LNCAP (cell line): Measurements from ENCODE around the gene CLPSL1.
A peak's percentile ranks its signal among the peaks of the same experiment; 100 is the strongest.

Source experiments
- TF ChIP-seq, protein P1 (sequence below): fragments of 450-650 bp; IDR thresholded peaks from 2 replicates; pipeline ENCODE4 v1.5.1; 2017; ENCODE audit warnings: mild to moderate bottlenecking

CLPSL1 gene, protein sequence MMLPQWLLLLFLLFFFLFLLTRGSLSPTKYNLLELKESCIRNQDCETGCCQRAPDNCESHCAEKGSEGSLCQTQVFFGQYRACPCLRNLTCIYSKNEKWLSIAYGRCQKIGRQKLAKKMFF

DNA sequence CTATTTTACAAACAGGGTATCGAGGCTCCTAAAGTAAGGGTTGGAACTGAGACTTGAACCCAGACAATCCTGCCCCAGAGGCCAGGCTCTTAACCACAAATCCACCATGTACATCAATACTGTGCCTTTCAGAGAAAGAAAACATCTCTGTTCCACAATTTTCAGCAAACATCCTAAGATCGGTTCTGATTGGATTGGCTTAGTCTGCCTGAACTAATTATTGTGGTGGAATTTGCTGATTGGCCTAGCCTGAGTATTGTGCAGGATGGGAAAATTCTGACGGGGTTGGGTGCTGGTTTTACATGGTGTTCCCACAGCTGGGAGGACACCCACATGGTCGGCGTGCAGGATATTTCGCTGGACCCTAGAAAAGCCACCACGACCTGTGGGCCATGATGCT lies at the start of gene CLPSL1:
TSS of gene CLPSL1 (plus strand) at position 301 of the 400 bp plus-strand sequence. CDS start at position 393, 92 bp downstream.
- TF ChIP-seq, protein P1, sequence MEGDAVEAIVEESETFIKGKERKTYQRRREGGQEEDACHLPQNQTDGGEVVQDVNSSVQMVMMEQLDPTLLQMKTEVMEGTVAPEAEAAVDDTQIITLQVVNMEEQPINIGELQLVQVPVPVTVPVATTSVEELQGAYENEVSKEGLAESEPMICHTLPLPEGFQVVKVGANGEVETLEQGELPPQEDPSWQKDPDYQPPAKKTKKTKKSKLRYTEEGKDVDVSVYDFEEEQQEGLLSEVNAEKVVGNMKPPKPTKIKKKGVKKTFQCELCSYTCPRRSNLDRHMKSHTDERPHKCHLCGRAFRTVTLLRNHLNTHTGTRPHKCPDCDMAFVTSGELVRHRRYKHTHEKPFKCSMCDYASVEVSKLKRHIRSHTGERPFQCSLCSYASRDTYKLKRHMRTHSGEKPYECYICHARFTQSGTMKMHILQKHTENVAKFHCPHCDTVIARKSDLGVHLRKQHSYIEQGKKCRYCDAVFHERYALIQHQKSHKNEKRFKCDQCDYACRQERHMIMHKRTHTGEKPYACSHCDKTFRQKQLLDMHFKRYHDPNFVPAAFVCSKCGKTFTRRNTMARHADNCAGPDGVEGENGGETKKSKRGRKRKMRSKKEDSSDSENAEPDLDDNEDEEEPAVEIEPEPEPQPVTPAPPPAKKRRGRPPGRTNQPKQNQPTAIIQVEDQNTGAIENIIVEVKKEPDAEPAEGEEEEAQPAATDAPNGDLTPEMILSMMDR, result no peak

DNA sequence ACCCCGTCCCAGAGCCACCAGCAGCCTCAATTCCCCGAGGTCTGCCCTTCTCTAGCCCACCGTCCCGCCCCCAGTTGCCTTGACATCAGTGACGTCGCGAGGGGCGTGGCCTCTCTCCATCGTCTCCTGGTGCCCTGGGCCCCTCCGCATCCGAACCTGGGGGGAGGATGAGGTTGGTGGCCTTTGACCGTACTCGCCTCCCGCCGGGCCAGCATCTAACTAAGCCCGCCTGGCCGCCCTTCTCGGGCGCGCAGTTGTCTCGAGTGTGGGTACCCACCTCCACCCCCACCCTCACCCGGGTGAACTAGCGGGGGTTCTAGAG lies 49.4 kb upstream of the CLPSL1 start:
- TF ChIP-seq, protein P1, result no peak

DNA sequence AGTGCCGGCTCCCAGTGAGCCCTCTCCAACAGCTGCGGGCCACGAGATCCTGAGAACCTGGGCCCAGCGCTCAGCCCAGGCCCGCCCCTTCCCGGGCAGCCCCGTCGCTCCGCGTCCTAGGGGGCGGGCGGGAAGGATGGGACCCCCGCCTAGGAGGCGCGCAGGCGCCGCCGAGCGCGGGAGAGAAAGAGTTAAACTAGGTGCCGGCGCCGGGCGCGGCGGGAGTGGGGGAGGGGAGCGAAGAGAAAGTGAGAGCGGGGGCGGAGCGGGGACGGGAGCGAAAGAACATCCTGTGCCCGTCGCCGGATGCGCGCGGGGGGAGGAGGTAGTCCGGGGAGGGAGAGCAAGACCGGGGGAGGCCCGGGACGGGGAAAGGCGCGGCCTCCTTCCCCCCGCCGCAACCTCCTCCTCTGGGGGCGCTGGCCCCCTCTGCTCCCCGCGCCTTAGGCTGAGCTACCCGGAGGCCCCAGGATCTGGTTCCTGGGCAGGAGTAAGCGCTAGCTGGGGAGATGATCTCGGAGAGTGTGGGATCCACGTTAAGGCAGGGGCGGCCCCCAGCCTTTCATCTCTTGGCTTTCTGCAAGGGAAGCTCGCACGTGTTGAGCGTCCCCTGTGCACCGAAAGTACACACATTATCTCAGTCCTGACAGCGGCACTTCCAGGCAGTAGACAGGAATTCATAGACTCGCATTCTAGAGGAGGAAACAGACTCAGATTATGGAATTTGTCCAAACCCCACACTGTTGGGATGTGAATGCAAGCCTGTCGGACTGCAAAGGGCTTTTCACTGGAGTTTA lies 48.9 kb upstream of the CLPSL1 start:
- TF ChIP-seq, protein P1, result no peak

DNA sequence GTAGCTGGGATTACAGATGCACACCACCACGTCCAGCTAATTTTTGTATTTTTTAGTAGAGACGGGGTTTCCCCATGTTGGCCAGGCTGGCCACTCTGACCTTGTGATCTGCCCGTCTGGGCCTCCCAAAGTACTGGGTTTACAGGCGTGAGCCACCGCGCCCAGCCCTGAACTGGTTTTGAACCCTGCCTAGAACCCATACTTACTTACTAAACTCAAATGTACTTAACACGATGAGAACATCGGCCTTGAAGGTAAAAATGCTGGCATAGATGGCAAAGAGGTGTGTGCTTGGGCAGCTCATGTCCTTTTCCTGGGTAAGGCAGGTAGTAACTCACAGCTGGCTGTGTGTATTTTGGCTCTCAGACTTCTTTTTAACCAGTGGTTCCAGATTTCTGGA lies 47.2 kb upstream of the CLPSL1 start:
- TF ChIP-seq, protein P1, result no peak

DNA sequence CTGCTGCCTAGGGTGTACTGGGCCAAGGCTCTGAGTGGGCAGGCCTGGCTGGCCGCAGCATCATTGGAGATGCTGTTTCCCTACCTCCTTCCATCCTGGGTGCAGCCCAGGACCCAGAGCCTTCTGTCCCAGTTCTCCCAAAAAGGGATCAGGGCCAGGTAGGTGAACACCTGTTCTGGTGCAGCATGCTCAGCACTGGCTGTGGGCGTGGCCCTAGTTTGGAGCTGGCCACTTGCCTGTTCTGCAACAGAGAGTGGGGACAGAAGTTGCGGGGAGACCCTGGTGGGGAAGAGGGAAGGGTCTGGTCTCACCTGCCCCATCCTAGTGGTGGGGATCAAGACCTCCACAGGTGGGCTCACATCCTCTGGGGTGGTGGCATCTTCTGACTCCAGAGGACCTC lies 45.4 kb upstream of the CLPSL1 start:
- TF ChIP-seq, protein P1, result no peak

DNA sequence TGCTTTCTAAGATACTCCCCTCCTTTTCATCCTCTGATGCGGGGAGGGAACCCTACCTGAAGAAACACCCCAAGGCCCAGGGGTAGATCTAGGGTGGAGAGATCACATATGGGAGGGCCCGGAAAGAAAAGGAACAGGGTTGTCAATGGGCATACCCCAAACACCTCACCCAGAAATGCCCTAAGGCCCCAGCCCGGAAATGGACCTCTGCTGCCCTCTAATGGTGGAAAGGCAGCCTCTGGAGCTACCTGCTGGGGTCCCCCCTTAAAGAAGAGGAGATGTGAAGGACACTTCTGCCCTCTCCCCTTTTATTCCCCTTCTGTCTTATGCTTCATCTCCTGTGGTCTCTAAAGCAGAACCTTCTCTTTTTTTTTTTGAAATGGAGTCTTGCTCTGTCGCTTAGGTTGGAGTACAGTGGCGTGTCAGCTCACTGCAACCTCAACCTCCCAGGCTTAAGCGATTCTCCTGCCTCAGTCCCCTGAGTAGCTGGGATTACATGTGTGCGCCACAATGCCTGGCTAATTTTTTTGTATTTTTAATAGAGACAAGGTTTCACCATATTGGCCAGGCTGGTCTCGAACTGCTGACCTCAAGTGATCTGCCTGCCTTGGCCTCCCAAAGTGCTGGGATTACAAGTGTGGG lies 44.4 kb upstream of the CLPSL1 start:
- TF ChIP-seq, protein P1, result peak; percentile 85

DNA sequence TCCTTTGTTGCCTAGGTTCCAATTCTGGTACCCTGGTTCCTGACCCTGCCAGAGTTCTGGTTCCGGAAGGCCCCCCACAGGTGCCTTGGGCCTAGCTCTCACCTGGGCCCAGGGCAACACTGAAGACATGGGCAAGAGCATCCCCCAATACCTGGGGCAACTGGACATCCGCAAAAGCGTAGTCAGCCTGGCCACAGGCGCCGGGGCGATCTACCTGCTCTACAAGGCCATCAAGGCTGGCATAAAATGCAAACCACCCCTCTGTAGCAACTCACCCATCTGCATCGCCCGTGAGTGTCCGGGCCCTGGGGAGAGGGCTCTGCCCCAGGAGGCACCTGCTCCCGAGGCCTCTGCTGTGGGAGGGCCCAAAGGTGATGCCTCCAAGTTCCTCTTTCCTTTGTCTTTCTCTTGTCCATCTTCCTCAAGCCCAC lies 43.8 kb upstream of the CLPSL1 start, which contains the start of gene ARMC12:
TSS of gene ARMC12 (plus strand) at position 51 of the 431 bp plus-strand sequence. CDS start at position 128, 77 bp downstream.
- TF ChIP-seq, protein P1, result no peak
